RWPE2 (cell line): ENCODE results near the gene TMEM233.
"Not testable (repeated sequence)": the region's sequence is repeated elsewhere in the genome, so short reads cannot be mapped to it uniquely, and the experiment has no call there.

Experiments
- ATAC-seq: fragments of 200-7000 bp; cut with Tn5 transposase; 3 replicates; pipeline ENCODE4 v1.9.1; 2021; ENCODE audit warnings: low read depth
- DNase-seq: peaks from one replicate; pipeline ENCODE4 v3.0.0-alpha.2; 2020; ENCODE audit warnings: low spot score
- H3K27ac ChIP-seq: fragments of 450-650 bp; 2 replicates; pipeline ENCODE4 v1.5.1; 2017; ENCODE audit warnings: mild to moderate bottlenecking; ENCODE audit not compliant: poor library complexity, severe bottlenecking
- H3K27me3 ChIP-seq: fragments of 250-450 bp; sonication (Bioruptor Pico); 2 replicates; pipeline ENCODE4 v1.5.1; 2021; ENCODE audit warnings: mild to moderate bottlenecking, moderate library complexity; ENCODE audit not compliant: insufficient read depth, poor library complexity, severe bottlenecking
- H3K36me3 ChIP-seq: fragments of 250-450 bp; sonication (Bioruptor Pico); 2 replicates; pipeline ENCODE4 v1.5.1; 2020; ENCODE audit warnings: low read depth, mild to moderate bottlenecking, moderate library complexity
- H3K4me1 ChIP-seq: fragments of 250-450 bp; sonication (Bioruptor Pico); 2 replicates; pipeline ENCODE4 v1.5.1; 2021; ENCODE audit warnings: mild to moderate bottlenecking, moderate library complexity; ENCODE audit not compliant: insufficient read depth, poor library complexity, severe bottlenecking
- H3K4me3 ChIP-seq: fragments of 250-450 bp; sonication (Bioruptor Pico); 2 replicates; pipeline ENCODE4 v1.5.1; 2021; ENCODE audit warnings: mild to moderate bottlenecking, moderate library complexity; ENCODE audit not compliant: severe bottlenecking
- H3K9me3 ChIP-seq: fragments of 250-450 bp; sonication (Bioruptor Pico); 2 replicates; pipeline ENCODE4 v1.5.1; 2021; ENCODE audit warnings: mild to moderate bottlenecking, moderate library complexity; ENCODE audit not compliant: severe bottlenecking
- CTCF ChIP-seq: fragments of 450-650 bp; IDR thresholded peaks from one replicate; pipeline ENCODE4 v1.5.1; 2017; ENCODE audit warnings: mild to moderate bottlenecking, moderate library complexity; ENCODE audit not compliant: poor library complexity, severe bottlenecking

TMEM233 gene

GRCh38 chr12:119614705-119615104 lies 21.1 kb downstream of the TMEM233 start:
- no peak for TF ChIP-seq CTCF
- H3K9me3 ChIP-seq: no peaks in the 10 kb centered on the region
- no peak overlapping the region for H3K4me3 ChIP-seq
- DNase-seq (no peak), ATAC-seq (no peak)
- H3K4me1 ChIP-seq: no peaks in the 10 kb centered on the region
- H3K27me3 ChIP-seq: no peaks in the 10 kb centered on the region
- H3K27ac ChIP-seq: no peak overlapping the region
- no peaks in the 10 kb centered on the region for H3K36me3 ChIP-seq

GRCh38 chr12:119615518-119616475 lies 22.2 kb downstream of the TMEM233 start:
- Histone ChIP-seq H3K27ac (no peak overlapping the region), H3K4me3 (no peak overlapping the region), H3K27me3 (no peaks in the 10 kb centered on the region), H3K4me1 (no peaks in the 10 kb centered on the region), H3K36me3 (no peaks in the 10 kb centered on the region), H3K9me3 (no peaks in the 10 kb centered on the region)
- no peak for DNase-seq
- no peak for TF ChIP-seq CTCF
- no peak for ATAC-seq

GRCh38 chr12:119618328-119618896 lies 24.8 kb downstream of the TMEM233 start:
- H3K27me3 ChIP-seq, H3K4me3 ChIP-seq, H3K36me3 ChIP-seq, H3K4me1 ChIP-seq, ATAC-seq, H3K27ac ChIP-seq, DNase-seq, H3K9me3 ChIP-seq: not testable (repeated sequence)

GRCh38 chr12:119620490-119620889 lies 26.9 kb downstream of the TMEM233 start:
- Histone ChIP-seq H3K27ac (no peak overlapping the region), H3K36me3 (no peaks in the 10 kb centered on the region), H3K9me3 (no peaks in the 10 kb centered on the region), H3K4me1 (no peaks in the 10 kb centered on the region), H3K4me3 (no peak overlapping the region), H3K27me3 (no peaks in the 10 kb centered on the region)
- DNase-seq: no peak
- no peak for TF ChIP-seq CTCF
- no peak for ATAC-seq

- Histone ChIP-seq H3K9me3 (no peaks in the 10 kb centered on the region), H3K4me3 (no peak overlapping the region), H3K27me3 (no peaks in the 10 kb centered on the region), H3K36me3 (no peaks in the 10 kb centered on the region), H3K27ac (no peak overlapping the region), H3K4me1 (no peaks in the 10 kb centered on the region)
- no peak for TF ChIP-seq CTCF
- DNase-seq (no peak), ATAC-seq (no peak)
Measured at GRCh38 chr12:119621878-119622277, 28.3 kb downstream of the TMEM233 start.
